Liver (tissue), 9 donors: Measurements from ENCODE around the gene DYNC1I2. TPM values are rescaled to one million over a fixed set of nuclear protein-coding genes. Genes with fewer than 3 reads are reported as not detected.

Source experiments
- DNase-seq: peaks from one replicate; pipeline ENCODE4 v3.0.0-alpha.2; 2017; ENCODE audit warnings: low spot score
- H3K27ac ChIP-seq, 2 donors: one replicate each; pipeline ENCODE4 v1.7.0; 2013; ENCODE audit warnings: inconsistent platforms in 2 of 2, low read length in 2 of 2, control low read depth in 1 of 2, low read depth in 1 of 2, mild to moderate bottlenecking in 1 of 2
- H3K27me3 ChIP-seq, 4 donors: one replicate each; pipeline versions ENCODE4 v1.6.1 to v1.7.0; 2013; ENCODE audit warnings: low read length in 3 of 4, inconsistent platforms in 1 of 4, mild to moderate bottlenecking in 1 of 4, moderate library complexity in 1 of 4; ENCODE audit not compliant: control insufficient read depth in 4 of 4, insufficient read depth in 4 of 4
- H3K36me3 ChIP-seq, 4 donors: one replicate each; pipeline versions ENCODE4 v1.6.1 to v1.7.0; 2013; ENCODE audit warnings: low read length in 3 of 4, mild to moderate bottlenecking in 3 of 4, low read depth in 1 of 4, moderate library complexity in 1 of 4; ENCODE audit not compliant: control insufficient read depth in 4 of 4, insufficient read depth in 3 of 4
- H3K4me1 ChIP-seq, 4 donors: one replicate each; pipeline versions ENCODE4 v1.6.1 to v1.7.0; 2013; ENCODE audit warnings: low read length in 3 of 4, mild to moderate bottlenecking in 3 of 4, moderate library complexity in 1 of 4; ENCODE audit not compliant: control insufficient read depth in 4 of 4, insufficient read depth in 4 of 4
- H3K4me3 ChIP-seq, 3 donors: one replicate each; pipeline versions ENCODE4 v1.6.1 to v1.7.0; 2013; ENCODE audit warnings: low read length in 3 of 3, control low read depth in 1 of 3, low read depth in 1 of 3, mild to moderate bottlenecking in 1 of 3
- H3K9ac ChIP-seq, 2 donors: one replicate each; pipeline ENCODE4 v1.7.0; 2013; ENCODE audit warnings: low read length in 2 of 2, mild to moderate bottlenecking in 2 of 2, moderate library complexity in 2 of 2, control low read depth in 1 of 2, low read depth in 1 of 2
- H3K9me3 ChIP-seq, 4 donors: one replicate each; pipeline versions ENCODE4 v1.6.1 to v1.7.0; 2013; ENCODE audit warnings: low read length in 3 of 4; ENCODE audit not compliant: control insufficient read depth in 4 of 4
- EGR1 ChIP-seq, 2 donors: IDR thresholded peaks; 2 replicates each; pipeline ENCODE4 v1.6.1; 2016 to 2018; ENCODE audit warnings: antibody characterized with exemption in 2 of 2, low read depth in 2 of 2
- FOXA1 ChIP-seq: IDR thresholded peaks from 2 replicates; pipeline ENCODE4 v1.6.1; 2016; ENCODE audit warnings: antibody characterized with exemption
- GABPA ChIP-seq, 2 donors: IDR thresholded peaks in 1 of 2; conservative IDR thresholded peaks in 1 of 2; 2 replicates each; pipeline ENCODE4 v1.6.1; 2016; ENCODE audit warnings: antibody characterized with exemption in 2 of 2, mild to moderate bottlenecking in 1 of 2, moderate library complexity in 1 of 2
- HNF4G ChIP-seq: IDR thresholded peaks from 2 replicates; pipeline ENCODE4 v1.6.1; 2016; ENCODE audit warnings: antibody characterized with exemption
- JUND ChIP-seq, 2 donors: IDR thresholded peaks; 2 replicates each; pipeline ENCODE4 v1.6.1; 2016; ENCODE audit warnings: antibody characterized with exemption in 2 of 2
- MAX ChIP-seq: IDR thresholded peaks from 2 replicates; pipeline ENCODE4 v1.6.1; 2016; ENCODE audit warnings: antibody characterized with exemption
- RAD21 ChIP-seq, 2 donors: IDR thresholded peaks; 2 replicates each; pipeline ENCODE4 v1.6.1; 2016; ENCODE audit warnings: antibody characterized with exemption in 2 of 2, mild to moderate bottlenecking in 2 of 2
- REST ChIP-seq: IDR thresholded peaks from 2 replicates; pipeline ENCODE4 v1.6.1; 2016; ENCODE audit warnings: antibody characterized with exemption, mild to moderate bottlenecking
- RXRA ChIP-seq, 2 donors: IDR thresholded peaks; 2 replicates each; pipeline ENCODE4 v1.6.1; 2017 to 2018; ENCODE audit warnings: antibody characterized with exemption in 2 of 2, mild to moderate bottlenecking in 1 of 2
- SP1 ChIP-seq: IDR thresholded peaks from 2 replicates; pipeline ENCODE4 v1.6.1; 2018; ENCODE audit warnings: antibody characterized with exemption, mild to moderate bottlenecking
- TAF1 ChIP-seq: conservative IDR thresholded peaks from 2 replicates; pipeline ENCODE4 v1.6.1; 2016; ENCODE audit warnings: antibody characterized with exemption, mild to moderate bottlenecking
- ZBTB33 ChIP-seq: IDR thresholded peaks from 2 replicates; pipeline ENCODE4 v1.6.1; 2016; ENCODE audit warnings: antibody characterized with exemption
- WGBS: extraction: QIAGEN DNeasy Blood & Tissue Kit; methylation state at CpG from one replicate; pipeline ENCODE4 v1.1.7; 2013; 5-methylcytosine and 5-hydroxymethylcytosine counted together
- polyA plus RNA-seq, 2 donors: library from polyadenylated mRNA; stranded (reverse) in 1 of 2; unstranded in 1 of 2; fragments of 200-250 nt in 1 of 2; fragments of >200 nt in 1 of 2; fragmentation: Nextera tagmentation in 1 of 2; extraction: Ambion mirVana in 1 of 2; gene quantifications; one replicate each; pipeline versions ENCODE4 v1.2.1 to v1.2.3, GENCODE V29; 2013 to 2015
- total RNA-seq, 2 donors: library from RNA; depleted of rRNA; stranded (reverse); fragments of >200 nt; gene quantifications; one replicate each; pipeline ENCODE4 v1.2.3, GENCODE V29; 2014
- TF ChIP-seq, protein P1 (sequence below): IDR thresholded peaks from 2 replicates; pipeline ENCODE4 v1.6.1; 2016; ENCODE audit warnings: antibody characterized with exemption
- TF ChIP-seq, protein P2 (sequence below): fragments of 150-350 bp; IDR thresholded peaks from 2 replicates; pipeline ENCODE4 v1.5.1; 2017; ENCODE audit warnings: improper control_type of control experiment, low read depth, low read length; ENCODE audit not compliant: missing input control
- donor health status: healthy.
- donor health status: healthy.
- donor health status: healthy.
- donor health status: healthy.
- donor health status: healthy.

Gene DYNC1I2
- total and polyA plus RNA-seq, 4 donors, result 20.4 to 45.2 (median 28.1) TPM

GRCh38 chr2:171670655-171671054 is 16.6 kb upstream of the DYNC1I2 start:
- H3K27me3 ChIP-seq, result no peaks in the 10 kb centered on the region
- TF ChIP-seq REST (no peak), MAX (no peak), RAD21 (IDR thresholded peaks at IDR 0.05) (no peak), JUND (IDR thresholded peaks at IDR 0.05) (no peak), GABPA (IDR thresholded peaks at IDR 0.05 in 1 of 2, conservative IDR thresholded peaks at IDR 0.05 in 1 of 2) (no peak), TAF1 (no peak), RXRA (IDR thresholded peaks at IDR 0.05) (no peak)
- no peak for DNase-seq
- H3K27ac ChIP-seq, result no peak overlapping the region
- H3K36me3 ChIP-seq, result no peaks in the 10 kb centered on the region
- no peaks in the 10 kb centered on the region for H3K9me3 ChIP-seq
- H3K4me3 ChIP-seq, result no peak overlapping the region
- H3K4me1 ChIP-seq, result peaks cover 0 to 1% (median 0%) of the 10 kb centered on the region in 4 donors
- no peak overlapping the region for H3K9ac ChIP-seq

DNA sequence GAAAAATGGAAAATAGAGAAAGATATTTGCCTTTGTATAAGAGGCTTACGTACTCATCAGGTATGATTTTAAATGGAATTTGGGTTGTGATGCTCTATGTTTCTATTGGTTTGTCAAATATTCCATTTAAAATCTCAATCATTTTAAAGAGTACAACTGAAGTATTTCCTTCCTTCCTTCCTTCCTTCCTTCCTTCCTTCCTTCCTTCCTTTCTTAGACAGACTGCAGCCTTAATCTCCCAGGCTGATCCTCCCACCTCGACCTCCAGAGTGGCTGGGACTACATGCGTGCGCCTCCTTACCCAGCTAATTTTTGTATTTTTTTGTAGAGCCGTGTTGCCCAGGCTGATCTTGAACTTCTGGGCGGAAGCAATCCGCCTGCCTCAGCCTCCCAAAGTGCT is 15.4 kb upstream of the DYNC1I2 start:
- no peaks in the 10 kb centered on the region for H3K9me3 ChIP-seq
- DNase-seq, result no peak
- H3K36me3 ChIP-seq, result no peaks in the 10 kb centered on the region
- no peak overlapping the region for H3K27ac ChIP-seq
- WGBS, result 85% methylated on average over 7 of the region's 7 CpGs
- TF ChIP-seq TAF1 (no peak), HNF4G (no peak), EGR1 (IDR thresholded peaks at IDR 0.05; ENCODE audit: low read depth in 2 of 2) (no peak)
- TF ChIP-seq, protein P1, sequence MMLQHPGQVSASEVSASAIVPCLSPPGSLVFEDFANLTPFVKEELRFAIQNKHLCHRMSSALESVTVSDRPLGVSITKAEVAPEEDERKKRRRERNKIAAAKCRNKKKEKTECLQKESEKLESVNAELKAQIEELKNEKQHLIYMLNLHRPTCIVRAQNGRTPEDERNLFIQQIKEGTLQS, result no peak
- TF ChIP-seq, protein P2, sequence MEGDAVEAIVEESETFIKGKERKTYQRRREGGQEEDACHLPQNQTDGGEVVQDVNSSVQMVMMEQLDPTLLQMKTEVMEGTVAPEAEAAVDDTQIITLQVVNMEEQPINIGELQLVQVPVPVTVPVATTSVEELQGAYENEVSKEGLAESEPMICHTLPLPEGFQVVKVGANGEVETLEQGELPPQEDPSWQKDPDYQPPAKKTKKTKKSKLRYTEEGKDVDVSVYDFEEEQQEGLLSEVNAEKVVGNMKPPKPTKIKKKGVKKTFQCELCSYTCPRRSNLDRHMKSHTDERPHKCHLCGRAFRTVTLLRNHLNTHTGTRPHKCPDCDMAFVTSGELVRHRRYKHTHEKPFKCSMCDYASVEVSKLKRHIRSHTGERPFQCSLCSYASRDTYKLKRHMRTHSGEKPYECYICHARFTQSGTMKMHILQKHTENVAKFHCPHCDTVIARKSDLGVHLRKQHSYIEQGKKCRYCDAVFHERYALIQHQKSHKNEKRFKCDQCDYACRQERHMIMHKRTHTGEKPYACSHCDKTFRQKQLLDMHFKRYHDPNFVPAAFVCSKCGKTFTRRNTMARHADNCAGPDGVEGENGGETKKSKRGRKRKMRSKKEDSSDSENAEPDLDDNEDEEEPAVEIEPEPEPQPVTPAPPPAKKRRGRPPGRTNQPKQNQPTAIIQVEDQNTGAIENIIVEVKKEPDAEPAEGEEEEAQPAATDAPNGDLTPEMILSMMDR, result no peak
- peaks cover 0 to 1% (median 0%) of the 10 kb centered on the region in 4 donors for H3K4me1 ChIP-seq
- no peak overlapping the region for H3K9ac ChIP-seq
- H3K27me3 ChIP-seq, result no peaks in the 10 kb centered on the region
- H3K4me3 ChIP-seq, result no peak overlapping the region

DNA sequence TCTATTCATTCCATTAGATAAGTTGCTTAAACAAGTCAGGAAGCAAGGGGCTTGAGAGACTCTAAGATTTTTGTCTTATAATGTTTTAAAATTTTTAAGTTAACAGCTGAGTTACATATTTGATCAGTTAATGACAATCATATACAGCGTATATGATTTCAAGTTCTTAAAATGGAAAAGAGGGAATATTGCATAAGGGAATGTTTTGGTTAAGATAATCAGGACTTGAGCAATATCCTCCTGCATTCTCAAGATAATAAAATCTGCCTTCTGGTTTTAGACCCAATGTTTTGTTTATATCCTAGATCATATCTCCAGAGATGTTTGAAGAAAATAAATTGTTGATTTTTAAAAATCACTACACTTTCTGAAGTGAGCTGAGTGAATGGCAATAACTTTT is 13.4 kb upstream of the DYNC1I2 start:
- no peaks in the 10 kb centered on the region for H3K36me3 ChIP-seq
- no peak overlapping the region for H3K27ac ChIP-seq
- no peak for DNase-seq
- no peaks in the 10 kb centered on the region for H3K27me3 ChIP-seq
- H3K4me3 ChIP-seq, result no peak overlapping the region
- H3K9ac ChIP-seq, result no peak overlapping the region
- H3K9me3 ChIP-seq, result no peaks in the 10 kb centered on the region
- 66% methylated on average over 1 of the region's 1 CpG for WGBS
- TF ChIP-seq RXRA (IDR thresholded peaks at IDR 0.05), result no peak
- no peak for TF ChIP-seq TAF1
- no peak for TF ChIP-seq ZBTB33
- no peak for TF ChIP-seq EGR1 (IDR thresholded peaks at IDR 0.05; ENCODE audit: low read depth in 2 of 2)
- TF ChIP-seq, protein P1, result no peak
- TF ChIP-seq SP1, result no peak
- TF ChIP-seq RAD21 (IDR thresholded peaks at IDR 0.05), result no peak
- TF ChIP-seq HNF4G, result no peak
- TF ChIP-seq GABPA (IDR thresholded peaks at IDR 0.05 in 1 of 2, conservative IDR thresholded peaks at IDR 0.05 in 1 of 2), result no peak
- TF ChIP-seq FOXA1, result no peak
- no peaks in the 10 kb centered on the region for H3K4me1 ChIP-seq
